B cell (primary cell): ENCODE data around the gene TAOK2. TPM values are rescaled to one million over a fixed set of nuclear protein-coding genes. Genes with fewer than 3 reads are reported as not detected.

Source experiments
- ATAC-seq: fragments of 200-7000 bp; cut with Tn5 transposase; one replicate; pipeline ENCODE4 v1.10.0; 2021; ENCODE audit warnings: low read depth, mild to moderate bottlenecking, moderate number of reproducible peaks, moderate library complexity
- CTCF ChIA-PET: fragments of 350-600 bp; sonication (Branson Sonifier 250); formaldehyde crosslinking; loops from one replicate; lab custom pipeline; 2021; ENCODE audit warnings: antibody characterized with exemption, inconsistent platforms; lab: Charles Lee
- POLR2A ChIA-PET: fragments of 350-600 bp; sonication (Branson Sonifier 250); formaldehyde crosslinking; loops from one replicate; lab custom pipeline; 2021; ENCODE audit warnings: antibody characterized with exemption; lab: Charles Lee
- DNase-seq: peaks from one replicate; pipeline ENCODE4 v3.0.0; 2013
- H2AFZ ChIP-seq: 2 replicates; pipeline ENCODE4 v1.6.1; 2012; ENCODE audit warnings: mild to moderate bottlenecking, low read depth, low read length; ENCODE audit not compliant: insufficient read depth, poor library complexity, severe bottlenecking
- H3K27ac ChIP-seq, 2 donors: 1 replicate in 1 of 2; 2 replicates in 1 of 2; pipeline ENCODE4 v1.5.1; 2012 to 2013; ENCODE audit warnings: low read length in 2 of 2, mild to moderate bottlenecking in 2 of 2, moderate library complexity in 1 of 2
- H3K27me3 ChIP-seq, 4 experiments: fragments of 200-600 bp in 1 of 4; sonication (generic) in 1 of 4; replicated peaks in 1 of 4; 1 replicate in 2 of 4; 2 replicates in 2 of 4; pipeline versions ENCODE4 v1.6.1 to v1.7.0; 2013 to 2016; ENCODE audit warnings: low read length in 3 of 4, mild to moderate bottlenecking in 2 of 4, mixed read lengths in 1 of 4, moderate library complexity in 1 of 4; ENCODE audit not compliant: insufficient read depth in 4 of 4, control insufficient read depth in 3 of 4; ENCODE audit errors: control extremely low read depth in 1 of 4
- H3K36me3 ChIP-seq, 2 experiments: replicated peaks in 1 of 2; 1 replicate in 1 of 2; 2 replicates in 1 of 2; pipeline versions ENCODE4 v1.6.1 to v1.7.1; 2013; ENCODE audit warnings: low read length in 1 of 2; ENCODE audit not compliant: insufficient read depth in 2 of 2, control insufficient read depth in 1 of 2; ENCODE audit errors: control extremely low read depth in 1 of 2, extremely low read depth in 1 of 2
- H3K4me1 ChIP-seq, 2 donors: fragments of 200-600 bp in 1 of 2; sonication (generic) in 1 of 2; 1 replicate in 1 of 2; 2 replicates in 1 of 2; pipeline versions ENCODE4 v1.5.1 to v1.6.1; 2013 to 2017; ENCODE audit warnings: low read length in 2 of 2; ENCODE audit not compliant: control insufficient read depth in 2 of 2, insufficient read depth in 2 of 2
- H3K4me2 ChIP-seq: replicated peaks from 2 replicates; pipeline ENCODE3; 2012; ENCODE audit warnings: mild to moderate bottlenecking, low read depth, low read length; ENCODE audit not compliant: poor library complexity, severe bottlenecking
- H3K4me3 ChIP-seq, 5 experiments: fragments of 200-600 bp in 1 of 5; sonication (generic) in 1 of 5; 1 replicate in 3 of 5; 2 replicates in 2 of 5; pipeline versions ENCODE4 v1.5.1 to v1.7.0; 2011 to 2016; ENCODE audit warnings: low read length in 4 of 5, mild to moderate bottlenecking in 4 of 5, low read depth in 2 of 5, control low read depth in 1 of 5, moderate library complexity in 1 of 5; ENCODE audit not compliant: insufficient read depth in 1 of 5; ENCODE audit errors: control extremely low read depth in 1 of 5, extremely low read depth in 1 of 5
- H3K79me2 ChIP-seq: fragments of 200-600 bp; sonication (generic); one replicate; pipeline ENCODE4 v1.6.0; 2016; ENCODE audit warnings: low read length; ENCODE audit not compliant: control insufficient read depth, insufficient read depth
- H3K9ac ChIP-seq: fragments of 200-600 bp; sonication (generic); 2 replicates; pipeline ENCODE4 v1.6.1; 2017; ENCODE audit warnings: mild to moderate bottlenecking, low read length, moderate library complexity
- H3K9me3 ChIP-seq, 3 donors: one replicate each; pipeline versions ENCODE4 v1.6.1 to v1.7.1; 2013; ENCODE audit warnings: low read length in 2 of 3; ENCODE audit not compliant: control insufficient read depth in 2 of 3, insufficient read depth in 1 of 3; ENCODE audit errors: control extremely low read depth in 1 of 3
- H4K20me1 ChIP-seq: 2 replicates; pipeline ENCODE4 v1.6.0; 2012; ENCODE audit warnings: mild to moderate bottlenecking, low read length; ENCODE audit not compliant: insufficient read depth, control insufficient read depth, poor library complexity, severe bottlenecking
- H3K27ac Mint-ChIP-seq: one replicate; pipeline ENCODE4 v1.8.0; 2021; ENCODE audit warnings: mixed read lengths
- H3K27me3 Mint-ChIP-seq: one replicate; pipeline ENCODE4 v1.8.0; 2021; ENCODE audit warnings: mixed read lengths
- H3K4me1 Mint-ChIP-seq: one replicate; pipeline ENCODE4 v1.8.0; 2021; ENCODE audit warnings: mixed read lengths
- H3K4me3 Mint-ChIP-seq: one replicate; pipeline ENCODE4 v1.8.0; 2021; ENCODE audit warnings: mixed read lengths
- H3K9me3 Mint-ChIP-seq: one replicate; pipeline ENCODE4 v1.8.0; 2022; ENCODE audit warnings: mixed read lengths; ENCODE audit not compliant: insufficient read depth
- CTCF ChIP-seq: fragments of 200-600 bp; IDR thresholded peaks from one replicate; pipeline ENCODE4 v1.8.0; 2022; ENCODE audit warnings: antibody characterized with exemption, mild to moderate bottlenecking
- EZH2 ChIP-seq: IDR thresholded peaks from 2 replicates; pipeline ENCODE4 v1.6.1; 2012; ENCODE audit warnings: borderline replicate concordance, low read depth, mild to moderate bottlenecking, moderate library complexity, low read length; ENCODE audit not compliant: insufficient read depth, poor library complexity, severe bottlenecking
- WGBS: methylation state at CpG from one replicate; pipeline ENCODE4 v1.1.5; 2013; ENCODE audit warnings: missing lambda C conversion rate; ENCODE audit not compliant: insufficient coverage; 5-methylcytosine and 5-hydroxymethylcytosine counted together
- intact Hi-C: fragments of 100-400 bp; cut with micrococcal nuclease; formaldehyde crosslinking; loops from one replicate; pipeline ENCODE4 v1.10.0; 2022
- polyA plus RNA-seq: library from polyadenylated mRNA; depleted of rRNA; stranded (reverse); fragments of >200 nt; gene quantifications from 2 replicates; pipeline ENCODE4 v1.2.3, GENCODE V29; 2012
- total RNA-seq, 2 donors: library from RNA; stranded (reverse); fragments of 120-200 nt in 1 of 2; gene quantifications; 1 replicate in 1 of 2; 2 replicates in 1 of 2; pipeline versions ENCODE4 v1.2.3 to v1.2.4, GENCODE V29; 2013 to 2022

The TAOK2 gene
- total and polyA plus RNA-seq, 2 donors (not counting 1 experiment from before 2014, with no cell fraction given) = 30.3 to 50.8 TPM

GRCh38 chr16:30004811-30005242 lies 31.2 kb downstream of the TAOK2 start:
- Histone ChIP-seq H3K4me1 (peaks cover 4 to 13% of the 10 kb centered on the region in 2 donors), H3K4me2 (peak overlapping the region; percentile 25), H3K9ac (no peak overlapping the region), H3K27ac (no peak overlapping the region), H4K20me1 (peaks cover 17% of the 10 kb centered on the region), H3K9me3 (peaks cover 0 to 1% (median 0%) of the 10 kb centered on the region in 3 donors), H2AFZ (no peak overlapping the region), H3K27me3 (peaks cover 0 to 7% (median 0%) of the 10 kb centered on the region in 4 experiments), H3K4me3 (no peak overlapping the region), H3K79me2 (no peaks in the 10 kb centered on the region), H3K36me3 (peaks cover 0 to 31% of the 10 kb centered on the region in 2 experiments)
- WGBS = 7% methylated on average over 6 of the region's 11 CpGs
- H3K27ac Mint-ChIP-seq = no peak overlapping the region
- peaks cover 9% of the 10 kb centered on the region for H3K27me3 Mint-ChIP-seq
- ATAC-seq = peak; percentile 18
- H3K9me3 Mint-ChIP-seq = no peaks in the 10 kb centered on the region
- DNase-seq = no peak
- peaks cover 5% of the 10 kb centered on the region for H3K4me1 Mint-ChIP-seq
- H3K4me3 Mint-ChIP-seq = no peak overlapping the region
- ChIA-PET CTCF (interaction anchor here (0.5 to 2.3 kb wide), 10 partner anchors 8 to 311 kb away, joined by 3 to 9 read pairs (median 4); partner anchors contain the start of genes HIRIP3 and TMEM219), POLR2A (interaction anchor here (2.4 kb wide), 1 partner anchor 198 kb away, joined by 9 read pairs; the partner anchor contains the start of gene MAZ)
- intact Hi-C loops = loop anchor here (1.0 to 2.0 kb wide), 4 partner anchors 78 to 313 kb away; partner anchors contain the start of gene KCTD13
- no peak for TF ChIP-seq EZH2
- no peak for TF ChIP-seq CTCF
